ENCODE measurements around the gene STAG1. TPM values are rescaled to one million over a fixed set of nuclear protein-coding genes. Genes with fewer than 3 reads are reported as not detected.

Gene STAG1
- polyA plus RNA-seq, 3 donors: 7.2 to 10.0 (median 7.5) TPM

- no peak overlapping the region for H3K27ac ChIP-seq (ENCODE audit: low read depth in 1 of 2, low read length in 2 of 2)
- no peaks in the 10 kb centered on the region for H4K20me1 ChIP-seq (ENCODE audit: insufficient read depth, low read length)
- DNase-seq: no peak
- H3K27ac Mint-ChIP-seq: no peak overlapping the region
- no peaks in the 10 kb centered on the region for H3K79me2 ChIP-seq (ENCODE audit: insufficient read depth, low read length)
- H3K9me3 ChIP-seq (replicated peaks in 1 of 2; ENCODE audit: control insufficient read depth in 1 of 2, insufficient read depth in 1 of 2, low read length in 2 of 2): no peaks in the 10 kb centered on the region
- no peak for TF ChIP-seq CTCF (IDR thresholded peaks at IDR 0.05)
- H3K4me3 ChIP-seq (replicated peaks in 1 of 3; ENCODE audit: low read depth in 2 of 3, low read length in 3 of 3): no peak overlapping the region
- 100% methylated on average over 2 of the region's 5 CpGs for WGBS (ENCODE audit: insufficient coverage)
- no peaks in the 10 kb centered on the region for H3K4me1 Mint-ChIP-seq
- peaks cover 8 to 72% of the 10 kb centered on the region in 2 donors for H3K36me3 ChIP-seq (replicated peaks in 1 of 2; ENCODE audit: control insufficient read depth in 1 of 2, insufficient read depth in 2 of 2, low read length in 2 of 2)
- H3K4me3 Mint-ChIP-seq: no peak overlapping the region
- H3K27me3 Mint-ChIP-seq (ENCODE audit: low read depth in 3 of 3): peaks cover 0 to 1% (median 0%) of the 10 kb centered on the region in 3 donors
- peaks cover 30 to 53% of the 10 kb centered on the region in 2 donors for H3K36me3 Mint-ChIP-seq
- H3K9ac ChIP-seq (ENCODE audit: insufficient read depth, low read length, poor library complexity, severe bottlenecking): no peak overlapping the region
- intact Hi-C loops (cut with micrococcal nuclease): no loop called here
- H3K4me2 ChIP-seq (replicated peaks; ENCODE audit: extremely low read depth, low read length, poor library complexity, severe bottlenecking): no peak overlapping the region
- no peaks in the 10 kb centered on the region for H3K27me3 ChIP-seq (ENCODE audit: control insufficient read depth in 2 of 2, insufficient read depth in 2 of 2, low read length in 2 of 2)
- no peaks in the 10 kb centered on the region for H3K4me1 ChIP-seq (ENCODE audit: control insufficient read depth in 1 of 2, insufficient read depth in 2 of 2, low read length in 2 of 2)
- H3K9me3 Mint-ChIP-seq: no peaks in the 10 kb centered on the region
- H2AFZ ChIP-seq (ENCODE audit: insufficient read depth, low read depth, low read length, poor library complexity, severe bottlenecking): no peak overlapping the region
Observed at GRCh38 chr3:136346486-136346885, 405.7 kb downstream of the STAG1 start.

GRCh38 chr3:136343873-136344555 is 408.2 kb downstream of the STAG1 start:
- no peak overlapping the region for H3K4me3 ChIP-seq (replicated peaks in 1 of 3; ENCODE audit: low read depth in 2 of 3, low read length in 3 of 3)
- no peaks in the 10 kb centered on the region for H3K4me1 ChIP-seq (ENCODE audit: control insufficient read depth in 1 of 2, insufficient read depth in 2 of 2, low read length in 2 of 2)
- H3K4me2 ChIP-seq (replicated peaks; ENCODE audit: extremely low read depth, low read length, poor library complexity, severe bottlenecking): no peak overlapping the region
- Mint-ChIP-seq H3K36me3 (peaks cover 38 to 72% of the 10 kb centered on the region in 2 donors), H3K4me1 (no peaks in the 10 kb centered on the region), H3K27me3 (ENCODE audit: low read depth in 3 of 3) (peaks cover 0 to 1% (median 0%) of the 10 kb centered on the region in 3 donors), H3K27ac (peak overlapping the region in 1 of 7 donors; percentile 13), H3K4me3 (no peak overlapping the region), H3K9me3 (no peaks in the 10 kb centered on the region)
- H3K9ac ChIP-seq (ENCODE audit: insufficient read depth, low read length, poor library complexity, severe bottlenecking): no peak overlapping the region
- peaks cover 19 to 79% of the 10 kb centered on the region in 2 donors for H3K36me3 ChIP-seq (replicated peaks in 1 of 2; ENCODE audit: control insufficient read depth in 1 of 2, insufficient read depth in 2 of 2, low read length in 2 of 2)
- intact Hi-C loops (cut with micrococcal nuclease): no loop called here
- no peaks in the 10 kb centered on the region for H3K9me3 ChIP-seq (replicated peaks in 1 of 2; ENCODE audit: control insufficient read depth in 1 of 2, insufficient read depth in 1 of 2, low read length in 2 of 2)
- H3K79me2 ChIP-seq (ENCODE audit: insufficient read depth, low read length): no peaks in the 10 kb centered on the region
- H3K27me3 ChIP-seq (ENCODE audit: control insufficient read depth in 2 of 2, insufficient read depth in 2 of 2, low read length in 2 of 2): no peaks in the 10 kb centered on the region
- DNase-seq: no peak
- H4K20me1 ChIP-seq (ENCODE audit: insufficient read depth, low read length): no peaks in the 10 kb centered on the region
- TF ChIP-seq CTCF (IDR thresholded peaks at IDR 0.05): no peak
- no peak overlapping the region for H3K27ac ChIP-seq (ENCODE audit: low read depth in 1 of 2, low read length in 2 of 2)
- 100% methylated on average over 3 of the region's 5 CpGs for WGBS (ENCODE audit: insufficient coverage)
- no peak overlapping the region for H2AFZ ChIP-seq (ENCODE audit: insufficient read depth, low read depth, low read length, poor library complexity, severe bottlenecking)

Measured in CD14-positive monocyte (primary cell).